Thyroid gland (tissue), 4 donors: Measurements from ENCODE around the gene MLH3. TPM values are rescaled to one million over a fixed set of nuclear protein-coding genes. Genes with fewer than 3 reads are reported as not detected.

Source experiments
- DNase-seq, 2 donors: peaks; one replicate each; pipeline ENCODE4 v3.0.0-alpha.2; 2019
- H3K27ac ChIP-seq, 3 donors: fragments of 200-600 bp; sonication (generic); 1 replicate in 2 of 3; 2 replicates in 1 of 3; pipeline ENCODE4 v1.5.1; 2016 to 2019; ENCODE audit warnings: mild to moderate bottlenecking in 1 of 3, moderate library complexity in 1 of 3
- H3K27me3 ChIP-seq: fragments of 200-600 bp; sonication (generic); one replicate; pipeline ENCODE4 v1.5.1; 2019
- H3K36me3 ChIP-seq, 2 donors: fragments of 200-600 bp; sonication (generic); one replicate each; pipeline ENCODE4 v1.5.1; 2016 to 2019
- H3K4me1 ChIP-seq, 2 donors: fragments of 200-600 bp; sonication (generic); one replicate each; pipeline ENCODE4 v1.5.1; 2017 to 2019
- H3K4me3 ChIP-seq, 3 donors: fragments of 200-600 bp; sonication (generic); replicated peaks in 1 of 3; 1 replicate in 2 of 3; 2 replicates in 1 of 3; pipeline ENCODE4 v1.5.1; 2016; ENCODE audit warnings: mild to moderate bottlenecking in 1 of 3
- H3K9me3 ChIP-seq: fragments of 200-600 bp; sonication (generic); one replicate; pipeline ENCODE4 v1.5.1; 2017
- POLR2A ChIP-seq, 2 donors: fragments of 450-650 bp; IDR thresholded peaks; one replicate each; pipeline ENCODE4 v1.6.1; 2017; ENCODE audit warnings: antibody characterized with exemption in 2 of 2, mild to moderate bottlenecking in 2 of 2, moderate library complexity in 1 of 2
- WGBS, 2 donors: methylation state at CpG; one replicate each; pipeline ENCODE4 v1.1.5; 2017; 5-methylcytosine and 5-hydroxymethylcytosine counted together
- intact Hi-C: fragments of 100-400 bp; cut with DNase I; formaldehyde crosslinking; loops from one replicate; pipeline ENCODE4 v1.15.1; 2023
- total RNA-seq, 4 donors: library from RNA; depleted of rRNA; stranded (reverse); fragments of >200 nt; gene quantifications; one replicate each; pipeline ENCODE4 v1.2.3, GENCODE V29; 2016
- TF ChIP-seq, protein P1 (sequence below), 6 experiments: fragments of 200-600 bp in 3 of 6; fragments of 450-650 bp in 3 of 6; sonication (generic) in 3 of 6; IDR thresholded peaks; one replicate each; pipeline ENCODE4 v1.5.1; 2016 to 2019; ENCODE audit warnings: antibody characterized with exemption in 6 of 6, mild to moderate bottlenecking in 2 of 6, inconsistent platforms in 1 of 6, moderate library complexity in 1 of 6

The MLH3 gene
- total RNA-seq, 4 donors from 2014 or later = 48.1 to 68.1 (median 57.9) TPM

DNA sequence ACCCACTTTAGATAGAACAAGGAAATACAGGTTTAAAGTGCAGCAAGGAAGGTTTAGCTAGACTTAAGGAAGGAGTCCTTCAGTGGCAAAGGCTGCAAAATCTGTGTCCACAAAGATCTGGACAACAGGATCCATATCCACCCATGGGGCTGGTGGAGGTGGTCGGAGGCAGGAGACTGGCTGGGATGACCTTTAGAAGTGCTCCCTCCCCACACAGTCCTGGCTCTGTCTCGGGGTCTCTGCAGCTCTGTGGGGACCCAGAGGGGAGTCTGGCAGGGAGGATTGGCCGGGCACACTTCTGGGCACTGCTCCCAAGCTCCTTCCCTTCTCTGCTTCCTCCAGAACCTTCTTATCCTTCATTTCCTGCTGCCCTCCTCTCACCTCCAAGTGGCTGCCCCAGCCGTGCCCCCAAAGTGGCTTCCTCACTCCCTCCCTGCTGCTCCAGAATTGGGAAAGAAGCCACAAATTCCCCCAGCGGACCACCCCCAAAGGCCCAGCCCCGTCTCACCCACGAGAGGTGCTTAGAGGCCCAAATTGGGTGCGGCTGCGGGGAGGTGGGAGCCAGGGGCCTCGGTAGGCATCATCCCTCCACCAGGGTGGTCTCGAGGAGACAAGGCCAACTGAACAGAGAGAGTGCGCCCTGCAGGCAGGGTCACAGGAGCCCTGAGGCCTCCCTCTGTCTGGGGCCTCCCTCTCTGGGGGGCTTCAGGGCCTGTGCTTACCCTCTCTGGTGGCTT lies 73.9 kb downstream of the MLH3 start:
- H3K27me3 ChIP-seq = no peaks in the 10 kb centered on the region
- WGBS, 2 donors = 87 to 89% methylated on average over 11 to 12 of the region's 12 CpGs
- TF ChIP-seq, protein P1, sequence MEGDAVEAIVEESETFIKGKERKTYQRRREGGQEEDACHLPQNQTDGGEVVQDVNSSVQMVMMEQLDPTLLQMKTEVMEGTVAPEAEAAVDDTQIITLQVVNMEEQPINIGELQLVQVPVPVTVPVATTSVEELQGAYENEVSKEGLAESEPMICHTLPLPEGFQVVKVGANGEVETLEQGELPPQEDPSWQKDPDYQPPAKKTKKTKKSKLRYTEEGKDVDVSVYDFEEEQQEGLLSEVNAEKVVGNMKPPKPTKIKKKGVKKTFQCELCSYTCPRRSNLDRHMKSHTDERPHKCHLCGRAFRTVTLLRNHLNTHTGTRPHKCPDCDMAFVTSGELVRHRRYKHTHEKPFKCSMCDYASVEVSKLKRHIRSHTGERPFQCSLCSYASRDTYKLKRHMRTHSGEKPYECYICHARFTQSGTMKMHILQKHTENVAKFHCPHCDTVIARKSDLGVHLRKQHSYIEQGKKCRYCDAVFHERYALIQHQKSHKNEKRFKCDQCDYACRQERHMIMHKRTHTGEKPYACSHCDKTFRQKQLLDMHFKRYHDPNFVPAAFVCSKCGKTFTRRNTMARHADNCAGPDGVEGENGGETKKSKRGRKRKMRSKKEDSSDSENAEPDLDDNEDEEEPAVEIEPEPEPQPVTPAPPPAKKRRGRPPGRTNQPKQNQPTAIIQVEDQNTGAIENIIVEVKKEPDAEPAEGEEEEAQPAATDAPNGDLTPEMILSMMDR (IDR thresholded peaks at IDR 0.05) = no peak
- no peak for TF ChIP-seq POLR2A (IDR thresholded peaks at IDR 0.05)
- no peaks in the 10 kb centered on the region for H3K36me3 ChIP-seq
- DNase-seq = no peak
- H3K4me3 ChIP-seq = no peak overlapping the region
- no peaks in the 10 kb centered on the region for H3K9me3 ChIP-seq
- peaks cover 0 to 48% of the 10 kb centered on the region in 2 donors for H3K4me1 ChIP-seq
- intact Hi-C loops = no loop called here
- no peak overlapping the region for H3K27ac ChIP-seq

DNA sequence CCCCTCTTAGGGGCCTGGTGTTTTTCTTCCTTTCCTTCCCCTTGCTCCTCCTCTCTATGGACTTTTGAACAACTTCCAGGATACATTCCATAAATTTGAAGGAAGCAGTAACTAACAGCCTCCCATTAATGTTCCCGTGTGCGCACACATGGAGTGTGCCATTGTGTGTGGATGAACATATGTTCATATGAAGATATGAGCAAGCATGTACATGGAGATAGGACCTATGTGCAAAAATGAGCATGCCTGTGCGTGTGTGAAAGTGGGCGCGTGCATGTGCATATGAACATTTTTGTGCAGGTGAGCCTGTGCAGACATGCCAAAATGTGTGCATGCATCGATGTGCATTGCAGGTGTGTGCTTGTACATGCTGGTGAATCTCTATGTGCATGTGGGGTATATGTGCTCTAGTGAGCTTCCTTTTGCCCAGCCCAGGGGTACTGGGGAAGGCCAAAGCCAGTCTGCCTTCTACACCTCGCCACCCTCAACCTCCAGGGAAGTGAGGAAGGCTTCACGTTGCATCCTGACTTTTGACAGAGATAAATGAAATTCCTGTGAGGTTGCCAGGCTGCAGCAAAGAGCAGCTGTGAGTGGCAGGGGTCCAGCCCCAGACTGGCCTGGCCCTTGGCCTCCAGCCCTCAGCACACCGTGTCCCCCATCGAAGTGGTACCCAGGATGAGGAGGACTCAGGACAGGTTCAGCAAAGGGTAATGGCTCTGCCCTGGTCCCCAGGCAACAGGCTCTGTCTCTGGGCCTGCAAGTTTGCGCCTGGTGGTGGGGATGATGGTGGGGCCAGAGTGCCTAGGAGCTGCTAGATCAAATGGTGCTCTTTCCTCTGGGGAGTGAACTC lies 74.8 kb downstream of the MLH3 start:
- H3K36me3 ChIP-seq = no peaks in the 10 kb centered on the region
- no peaks in the 10 kb centered on the region for H3K9me3 ChIP-seq
- intact Hi-C loops = no loop called here
- 90 to 92% methylated on average over 9 to 11 of the region's 11 CpGs for WGBS, 2 donors
- no peak overlapping the region for H3K4me3 ChIP-seq
- DNase-seq = no peak
- H3K4me1 ChIP-seq = peaks cover 0 to 48% of the 10 kb centered on the region in 2 donors
- no peak for TF ChIP-seq POLR2A (IDR thresholded peaks at IDR 0.05)
- TF ChIP-seq, protein P1 (IDR thresholded peaks at IDR 0.05) = no peak
- no peak overlapping the region for H3K27ac ChIP-seq
- no peaks in the 10 kb centered on the region for H3K27me3 ChIP-seq

DNA sequence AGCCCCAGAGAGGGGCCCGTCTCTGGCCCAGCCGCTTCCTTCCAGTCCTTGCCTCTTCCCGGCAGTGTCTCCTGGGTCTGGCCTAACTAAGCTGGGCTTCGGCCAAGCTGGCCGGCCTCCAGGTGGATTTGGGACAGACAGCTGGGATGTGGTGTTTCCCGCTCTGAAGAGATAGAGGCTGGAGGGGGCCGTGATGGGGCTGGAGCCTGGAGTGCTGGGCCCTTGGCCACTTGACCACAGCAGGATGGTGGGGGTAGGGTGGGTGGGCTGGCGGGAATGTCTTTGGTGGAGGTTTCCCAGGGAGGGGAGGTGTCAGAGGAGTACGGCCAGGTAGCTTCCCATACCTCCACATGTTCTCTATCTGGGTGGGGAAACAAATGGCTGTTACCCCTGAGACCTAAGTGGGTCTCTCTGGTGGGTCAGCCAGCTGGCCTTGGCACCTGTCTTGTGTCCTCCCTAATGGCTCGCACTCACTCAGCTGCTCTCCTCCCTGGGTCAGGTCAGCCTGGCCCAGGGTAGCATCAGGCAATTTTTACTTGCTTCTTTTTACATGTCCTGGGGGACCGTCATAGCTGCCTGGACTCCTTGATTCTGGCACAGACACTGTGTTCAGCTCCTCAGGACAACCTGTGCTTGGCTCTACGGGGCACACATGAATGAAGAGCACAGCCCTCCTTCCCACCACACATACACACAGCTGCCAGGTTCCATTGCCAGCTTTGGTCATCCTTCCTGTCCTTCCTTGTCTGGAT lies 76.0 kb downstream of the MLH3 start:
- WGBS, 2 donors = 52 to 74% methylated on average over 8 to 11 of the region's 12 CpGs

DNA sequence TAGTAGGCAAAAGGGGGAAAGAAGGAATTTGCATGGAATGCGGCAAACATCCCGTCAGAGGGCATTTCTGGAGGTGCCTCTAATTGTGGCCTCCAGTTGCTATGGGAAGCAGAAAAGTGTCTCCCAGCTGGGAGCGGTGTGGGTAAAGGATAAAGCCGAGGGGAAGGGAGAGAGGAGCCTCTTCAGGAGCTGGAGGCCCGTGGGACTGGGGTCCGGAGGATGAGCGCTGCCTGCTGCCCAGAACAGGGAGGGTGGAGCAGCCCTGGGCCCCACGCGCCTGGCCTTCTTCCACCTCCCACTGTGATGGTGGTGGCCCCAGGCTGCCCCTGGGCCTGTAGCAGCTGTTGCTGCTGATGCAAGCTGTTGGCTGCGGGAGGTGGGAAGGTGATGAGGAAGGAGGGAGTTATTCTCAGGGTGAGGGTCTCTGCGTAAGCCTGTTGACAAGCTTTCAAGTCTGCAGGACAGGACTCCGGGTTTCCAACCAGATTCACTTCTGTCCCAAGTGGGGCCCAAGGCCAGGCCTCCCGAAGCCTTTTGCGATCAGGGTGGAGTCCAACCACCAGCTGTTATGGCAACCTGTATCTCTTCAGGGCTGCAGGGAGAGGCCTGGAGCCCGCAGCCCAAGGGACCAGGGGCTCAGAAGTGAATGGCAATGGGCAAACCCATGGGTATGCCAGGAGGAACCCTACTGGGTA lies 76.8 kb downstream of the MLH3 start:
- H3K4me1 ChIP-seq = peaks cover 0 to 30% of the 10 kb centered on the region in 2 donors
- no peaks in the 10 kb centered on the region for H3K36me3 ChIP-seq
- H3K27me3 ChIP-seq = no peaks in the 10 kb centered on the region
- H3K9me3 ChIP-seq = no peaks in the 10 kb centered on the region
- intact Hi-C loops = no loop called here
- no peak overlapping the region for H3K4me3 ChIP-seq
- TF ChIP-seq POLR2A (IDR thresholded peaks at IDR 0.05) = no peak
- TF ChIP-seq, protein P1 (IDR thresholded peaks at IDR 0.05) = no peak
- H3K27ac ChIP-seq = no peak overlapping the region
- 84 to 92% methylated on average over 11 to 15 of the region's 15 CpGs for WGBS, 2 donors
- no peak for DNase-seq

More for the DNA sequence above, 76.0 kb downstream of the MLH3 start:
- no peaks in the 10 kb centered on the region for H3K36me3 ChIP-seq
- no peaks in the 10 kb centered on the region for H3K9me3 ChIP-seq
- H3K27ac ChIP-seq = no peak overlapping the region
- TF ChIP-seq, protein P1 (IDR thresholded peaks at IDR 0.05) = no peak
- TF ChIP-seq POLR2A (IDR thresholded peaks at IDR 0.05) = no peak
- peak; percentile 55 to 64 for DNase-seq
- H3K4me1 ChIP-seq = peaks cover 0 to 36% of the 10 kb centered on the region in 2 donors
- no peak overlapping the region for H3K4me3 ChIP-seq
- no peaks in the 10 kb centered on the region for H3K27me3 ChIP-seq
- intact Hi-C loops = no loop called here
